ENCODE results near the gene TSHZ2.

Gene TSHZ2, protein sequence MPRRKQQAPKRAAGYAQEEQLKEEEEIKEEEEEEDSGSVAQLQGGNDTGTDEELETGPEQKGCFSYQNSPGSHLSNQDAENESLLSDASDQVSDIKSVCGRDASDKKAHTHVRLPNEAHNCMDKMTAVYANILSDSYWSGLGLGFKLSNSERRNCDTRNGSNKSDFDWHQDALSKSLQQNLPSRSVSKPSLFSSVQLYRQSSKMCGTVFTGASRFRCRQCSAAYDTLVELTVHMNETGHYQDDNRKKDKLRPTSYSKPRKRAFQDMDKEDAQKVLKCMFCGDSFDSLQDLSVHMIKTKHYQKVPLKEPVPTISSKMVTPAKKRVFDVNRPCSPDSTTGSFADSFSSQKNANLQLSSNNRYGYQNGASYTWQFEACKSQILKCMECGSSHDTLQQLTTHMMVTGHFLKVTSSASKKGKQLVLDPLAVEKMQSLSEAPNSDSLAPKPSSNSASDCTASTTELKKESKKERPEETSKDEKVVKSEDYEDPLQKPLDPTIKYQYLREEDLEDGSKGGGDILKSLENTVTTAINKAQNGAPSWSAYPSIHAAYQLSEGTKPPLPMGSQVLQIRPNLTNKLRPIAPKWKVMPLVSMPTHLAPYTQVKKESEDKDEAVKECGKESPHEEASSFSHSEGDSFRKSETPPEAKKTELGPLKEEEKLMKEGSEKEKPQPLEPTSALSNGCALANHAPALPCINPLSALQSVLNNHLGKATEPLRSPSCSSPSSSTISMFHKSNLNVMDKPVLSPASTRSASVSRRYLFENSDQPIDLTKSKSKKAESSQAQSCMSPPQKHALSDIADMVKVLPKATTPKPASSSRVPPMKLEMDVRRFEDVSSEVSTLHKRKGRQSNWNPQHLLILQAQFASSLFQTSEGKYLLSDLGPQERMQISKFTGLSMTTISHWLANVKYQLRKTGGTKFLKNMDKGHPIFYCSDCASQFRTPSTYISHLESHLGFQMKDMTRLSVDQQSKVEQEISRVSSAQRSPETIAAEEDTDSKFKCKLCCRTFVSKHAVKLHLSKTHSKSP (N-terminal part only)

DNA sequence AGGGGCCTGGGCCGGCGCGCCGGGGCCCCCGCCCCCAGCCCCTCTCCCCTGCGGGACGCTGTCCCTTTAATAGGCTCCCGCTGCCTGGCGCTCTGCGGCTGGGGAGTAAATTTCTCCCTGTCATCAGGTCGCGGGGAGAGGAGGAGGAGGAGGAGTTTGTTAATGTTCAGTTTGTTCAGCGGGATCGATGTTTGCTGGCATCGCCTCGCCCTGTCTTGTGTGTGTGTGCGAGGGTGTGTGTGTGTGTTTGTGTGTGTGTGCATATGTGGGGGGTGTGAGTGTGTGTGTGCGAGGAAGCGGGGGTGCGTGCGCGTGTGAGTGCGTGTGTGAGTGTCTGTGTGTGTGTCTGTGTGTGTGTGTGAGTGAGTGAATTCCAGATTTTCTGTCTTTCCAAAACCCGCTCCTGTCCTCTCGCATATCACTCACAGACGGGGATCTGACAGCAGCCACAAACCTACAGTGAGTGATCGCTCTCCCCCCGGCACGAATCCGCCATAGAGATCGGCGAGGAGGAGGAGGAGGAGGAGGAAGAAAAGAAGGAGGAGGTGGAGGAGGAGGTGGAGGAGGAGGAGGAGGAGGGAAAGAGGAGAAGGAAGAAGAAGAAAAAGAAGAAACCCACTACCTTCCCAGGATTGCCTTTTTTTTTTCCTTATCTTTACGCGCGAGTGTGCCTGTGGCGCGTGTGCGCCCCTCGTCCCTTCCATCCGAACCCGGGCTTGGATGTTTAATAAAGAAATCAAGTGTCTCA, at the start of gene TSHZ2:
TSHZ2 (plus strand) TSS at position 169 of the 748 bp plus-strand sequence. CDS start 936 bp downstream, outside the sequence.
- DNase-seq (ENCODE audit: low spot score), result peak; percentile 67

- DNase-seq (ENCODE audit: low spot score), result no peak
Observed at GRCh38 chr20:52922436-52922835, 49.7 kb upstream of the TSHZ2 start.

- DNase-seq (ENCODE audit: low spot score), result no peak
Observed at GRCh38 chr20:52923123-52923937, 48.8 kb upstream of the TSHZ2 start.

DNA sequence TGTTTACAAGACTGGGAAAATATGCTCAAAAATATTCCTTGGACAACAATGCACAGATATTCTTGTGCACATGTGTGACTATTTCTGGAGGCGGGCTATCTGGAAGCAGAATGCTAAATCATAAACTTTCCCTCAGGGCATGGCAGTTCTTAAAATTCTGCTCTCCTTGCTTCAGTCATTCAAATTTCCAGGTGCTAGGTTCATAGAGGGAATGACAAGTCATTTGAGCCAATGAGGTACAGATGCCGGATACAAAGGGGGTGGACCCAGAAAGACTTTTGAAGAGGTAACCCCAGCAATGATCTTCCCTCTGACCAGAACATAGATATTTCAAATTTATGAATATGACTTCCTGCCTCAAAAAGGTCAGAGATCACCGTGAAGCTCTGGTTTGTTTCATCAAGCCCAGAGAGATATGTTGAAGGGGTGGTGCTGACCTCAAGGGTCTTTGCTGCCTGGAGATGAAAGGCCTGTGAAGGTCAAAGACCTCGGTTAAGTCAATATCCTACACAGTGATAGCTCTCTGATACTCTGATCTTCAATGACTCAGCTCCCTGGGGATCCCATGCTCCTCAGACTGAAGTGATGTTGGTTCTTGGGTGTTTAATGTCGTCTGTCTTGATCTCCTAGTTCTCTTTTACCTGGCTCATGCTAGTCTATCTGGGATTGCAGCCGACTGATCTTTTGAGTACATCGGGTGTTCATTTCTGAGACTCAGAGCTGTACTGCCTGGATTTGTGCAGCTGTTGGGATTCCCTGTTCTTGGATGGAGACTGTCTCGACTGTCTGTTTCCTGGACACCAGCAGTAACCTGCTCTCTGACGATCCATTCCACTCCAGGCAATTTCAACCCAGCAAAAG, 47.5 kb upstream of the TSHZ2 start:
- no peak for DNase-seq (ENCODE audit: low spot score)

DNA sequence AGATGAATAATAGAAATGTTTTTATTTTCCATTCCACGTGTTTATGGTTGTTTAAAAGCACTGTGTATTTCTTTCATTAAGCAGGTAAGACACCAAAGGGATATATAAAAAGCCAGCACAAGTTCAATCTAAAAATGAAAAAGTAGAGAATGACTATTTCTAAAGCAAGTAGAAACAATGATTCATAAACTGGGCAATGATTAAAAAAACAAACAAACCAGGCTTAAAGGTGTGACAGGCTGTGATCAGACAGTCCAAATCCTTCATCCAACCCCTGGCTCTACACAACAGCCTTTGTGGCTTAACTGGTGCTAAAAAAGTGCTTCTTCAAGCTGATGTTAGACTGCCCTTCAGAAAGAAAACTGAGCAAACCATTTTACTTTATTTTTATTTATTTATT, 45.7 kb upstream of the TSHZ2 start:
- DNase-seq (ENCODE audit: low spot score), result no peak

- no peak for DNase-seq (ENCODE audit: low spot score)
Observed at GRCh38 chr20:52933867-52934266, 38.3 kb upstream of the TSHZ2 start.

DNA sequence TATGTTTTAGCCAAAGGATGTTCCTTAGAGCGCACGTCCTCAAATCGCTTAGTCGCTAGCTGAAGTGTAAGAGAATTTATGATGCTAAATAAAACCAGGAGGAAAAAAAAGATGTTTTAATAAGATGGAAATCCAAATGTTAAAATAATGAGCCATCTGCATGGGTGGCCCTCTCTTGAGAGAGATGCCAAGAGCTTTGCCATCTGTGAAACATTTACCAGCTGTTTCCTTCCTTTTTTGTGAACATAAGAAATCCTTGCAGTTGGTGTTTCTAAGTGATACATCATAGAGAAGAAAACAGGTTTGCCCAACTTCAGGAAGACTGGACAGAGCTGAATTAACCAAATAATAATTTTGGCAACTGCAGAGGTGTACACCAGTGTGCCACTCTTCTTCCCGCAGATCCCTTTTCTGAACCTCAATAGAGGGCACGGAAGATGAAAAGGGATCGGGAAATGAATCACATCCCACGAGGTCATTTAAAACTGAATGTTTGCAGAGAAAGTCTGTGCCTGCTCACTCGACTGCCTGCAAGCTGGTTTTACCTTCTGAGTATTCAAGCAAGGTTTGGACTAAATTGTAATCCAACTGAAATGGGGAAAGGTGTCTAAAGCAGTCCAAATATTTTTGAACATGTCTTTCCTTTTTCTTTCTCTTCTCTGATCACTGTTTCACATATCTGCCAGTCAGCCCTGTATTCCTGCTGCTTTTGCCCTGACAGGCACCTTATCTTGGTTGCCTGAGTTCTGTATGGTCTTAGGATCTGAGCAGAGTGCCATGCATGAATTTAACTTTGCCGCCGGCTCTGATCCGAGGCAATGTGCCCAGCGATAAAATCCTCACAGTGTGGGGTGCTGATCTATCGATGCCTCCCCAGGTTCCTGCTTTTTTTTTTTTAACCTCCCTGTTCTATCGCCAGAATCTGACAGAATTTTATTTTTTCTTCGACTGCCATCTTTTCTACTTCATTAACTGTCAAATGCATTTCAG, 35.5 kb upstream of the TSHZ2 start:
- DNase-seq (ENCODE audit: low spot score), result no peak

DNA sequence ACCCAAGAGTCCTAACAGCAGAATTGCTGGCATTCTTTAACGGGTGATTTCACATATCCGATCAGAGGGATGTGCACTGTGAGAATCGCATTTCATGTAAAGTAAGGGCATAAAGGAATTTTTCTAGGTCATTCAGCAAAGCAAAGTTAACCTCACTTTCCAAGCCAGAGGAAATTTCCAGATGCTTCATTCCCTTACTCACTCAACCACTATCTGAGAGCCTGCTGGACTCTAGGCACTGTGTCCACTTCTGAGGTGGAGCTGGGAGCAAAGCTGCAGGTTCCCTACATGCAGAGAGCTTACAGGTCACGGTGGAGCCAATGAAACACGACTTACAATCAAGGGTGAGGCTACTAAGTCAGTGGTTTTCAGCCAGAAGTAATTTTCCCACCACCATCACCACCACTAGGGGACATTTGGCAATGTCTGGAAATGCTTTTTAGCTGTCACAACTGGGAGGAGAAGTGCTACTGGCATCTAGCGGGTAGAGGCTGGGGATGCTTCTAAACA, 34.5 kb upstream of the TSHZ2 start:
- DNase-seq (ENCODE audit: low spot score), result no peak

GRCh38 chr20:52939141-52939540, 33.0 kb upstream of the TSHZ2 start:
- no peak for DNase-seq (ENCODE audit: low spot score)

DNA sequence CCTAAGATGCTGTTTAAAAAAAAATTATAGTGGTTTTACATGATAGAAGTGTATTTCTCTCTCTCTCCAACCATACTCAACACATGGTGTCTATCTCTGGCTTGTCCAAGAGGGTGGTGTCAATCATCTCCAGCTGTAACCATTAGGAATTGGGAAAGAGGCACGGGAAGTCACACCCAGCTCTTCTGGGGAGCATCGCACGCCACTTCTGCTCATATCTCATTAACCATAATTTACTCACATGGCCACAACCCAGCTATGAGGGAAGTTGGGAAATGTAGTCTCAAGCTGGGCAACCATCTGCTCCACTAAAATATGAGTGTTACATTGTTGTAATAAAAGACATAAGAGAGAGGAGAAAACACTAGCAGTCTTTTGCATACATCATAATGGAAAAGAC, 30.4 kb upstream of the TSHZ2 start:
- no peak for DNase-seq (ENCODE audit: low spot score)

DNA sequence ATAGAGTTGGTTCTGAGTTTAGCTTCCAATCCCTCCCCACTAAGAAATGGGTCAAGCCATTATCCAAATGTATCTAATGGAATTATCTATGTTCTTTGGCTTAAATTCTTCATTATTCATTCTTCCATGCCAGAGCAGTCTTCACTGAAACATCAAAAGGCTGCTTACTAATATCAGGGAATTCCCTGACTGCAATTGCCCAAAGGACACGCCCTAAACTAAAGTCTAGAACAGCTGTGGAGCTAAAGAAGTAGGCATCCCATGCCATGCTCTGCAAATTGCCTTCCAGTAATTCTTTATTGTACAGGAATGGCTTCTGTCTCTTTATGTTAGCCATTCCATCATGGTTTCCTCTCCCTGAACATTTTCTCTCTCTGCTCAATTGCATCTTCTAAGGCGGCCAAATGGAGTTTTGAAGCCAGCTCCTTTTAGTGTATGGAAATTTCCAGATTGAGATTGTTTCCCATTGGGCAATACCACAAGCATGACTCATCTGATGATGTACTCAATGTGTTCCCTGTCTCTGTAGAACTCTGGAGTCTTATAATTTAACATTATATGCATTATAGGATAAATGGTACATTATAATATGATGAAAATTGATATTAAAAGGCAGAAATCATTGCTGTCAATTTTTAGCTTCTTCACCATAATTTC, 28.8 kb upstream of the TSHZ2 start:
- no peak for DNase-seq (ENCODE audit: low spot score)

- no peak for DNase-seq (ENCODE audit: low spot score)
Observed at GRCh38 chr20:52945268-52945667, 26.9 kb upstream of the TSHZ2 start.

- no peak for DNase-seq (ENCODE audit: low spot score)
Observed at GRCh38 chr20:52945862-52946522, 26.2 kb upstream of the TSHZ2 start.

GRCh38 chr20:52948491-52948890, 23.7 kb upstream of the TSHZ2 start:
- DNase-seq (ENCODE audit: low spot score), result no peak

DNA sequence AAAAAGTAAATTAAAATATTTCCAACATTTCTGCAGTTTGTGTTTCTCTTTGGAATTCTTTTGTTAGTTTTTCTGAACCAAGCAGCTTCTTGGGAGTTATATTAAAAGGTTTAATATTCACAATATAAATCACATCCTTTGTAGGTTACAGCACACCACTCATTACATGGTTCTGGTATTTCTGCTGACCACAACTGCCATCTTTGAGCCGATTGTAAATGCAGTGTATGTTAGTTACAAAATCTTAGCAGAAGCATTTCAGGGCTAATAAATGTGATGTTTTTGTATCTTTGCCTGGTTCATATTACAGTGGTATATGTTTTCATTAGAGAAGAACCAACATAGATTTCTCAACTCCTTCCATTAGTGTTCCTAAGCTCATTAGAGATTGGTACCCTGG, 19.1 kb upstream of the TSHZ2 start:
- no peak for DNase-seq (ENCODE audit: low spot score)

DNA sequence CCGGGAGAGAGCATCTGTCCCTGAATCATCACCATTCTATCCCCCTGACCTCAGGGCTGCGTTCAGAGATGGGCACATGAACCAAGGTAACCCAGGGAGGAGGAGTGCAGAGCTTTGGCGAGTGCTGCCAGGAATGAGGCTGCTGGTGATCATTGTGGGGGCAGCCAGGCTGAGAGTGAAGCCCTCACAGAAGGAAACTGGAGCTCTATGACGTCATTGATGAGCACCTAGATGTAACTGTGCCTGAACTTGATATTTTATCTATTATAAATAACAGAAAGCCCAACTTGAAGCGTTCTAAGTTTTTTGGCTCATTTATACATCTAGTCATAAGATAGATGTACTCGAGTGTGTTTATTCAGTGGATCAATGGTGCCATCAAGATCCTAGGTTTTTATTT, 17.3 kb upstream of the TSHZ2 start:
- no peak for DNase-seq (ENCODE audit: low spot score)

GRCh38 chr20:52958211-52958610, 13.9 kb upstream of the TSHZ2 start:
- DNase-seq (ENCODE audit: low spot score), result no peak

DNA sequence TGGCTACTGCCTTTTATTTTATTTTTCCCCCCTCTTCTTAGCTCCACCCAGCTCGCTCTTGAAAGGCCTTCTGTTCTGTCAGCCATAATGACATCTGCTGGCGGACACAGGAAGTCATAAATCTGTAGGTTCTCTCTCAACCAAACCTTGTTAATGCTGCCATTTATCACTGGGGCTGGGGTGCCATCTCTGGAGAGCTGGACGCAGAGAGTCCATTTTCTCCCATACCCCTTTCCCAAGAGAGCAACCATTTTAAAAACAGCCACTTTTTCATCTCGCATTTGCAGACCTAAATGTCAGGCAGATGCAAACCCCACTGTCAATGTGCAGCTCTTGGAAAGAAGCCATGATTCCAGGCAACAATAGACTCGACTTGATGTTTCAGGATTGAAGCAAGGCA, 13.0 kb upstream of the TSHZ2 start:
- DNase-seq (ENCODE audit: low spot score), result no peak

All from HuH-7.5 (cell line).